Activated CD8-positive, alpha-beta memory T cell treated with anti-CD3 and anti-CD28 coated beads, Interleukin-2, amount 50 U/mL, for 4 hours (primary cell): ENCODE data around the gene AMOTL2.

Experiments
- DNase-seq: peaks from one replicate; pipeline ENCODE4 v3.0.0-alpha.2; 2020

Gene AMOTL2

DNA sequence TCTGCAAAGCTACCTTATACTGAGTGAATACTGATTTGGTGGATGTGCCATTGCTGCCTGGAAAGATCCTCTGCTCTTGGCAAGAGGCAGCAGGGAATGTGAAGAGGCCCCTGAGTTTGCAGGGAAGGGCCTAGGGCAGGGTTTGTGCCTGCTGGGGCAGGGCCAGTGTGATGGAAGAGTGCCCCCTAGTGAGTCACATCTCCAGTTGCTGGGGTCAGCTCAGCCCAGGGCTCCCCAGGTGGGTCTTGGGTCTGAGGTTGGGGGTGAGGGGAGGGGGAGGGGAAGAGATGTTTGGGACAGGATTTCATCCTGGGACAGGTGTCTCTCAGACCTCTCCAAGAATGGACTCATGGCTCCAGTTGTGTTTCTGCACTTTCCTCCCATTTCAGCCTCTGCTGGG, 4.1 kb upstream of the AMOTL2 start:
- DNase-seq: no peak

DNA sequence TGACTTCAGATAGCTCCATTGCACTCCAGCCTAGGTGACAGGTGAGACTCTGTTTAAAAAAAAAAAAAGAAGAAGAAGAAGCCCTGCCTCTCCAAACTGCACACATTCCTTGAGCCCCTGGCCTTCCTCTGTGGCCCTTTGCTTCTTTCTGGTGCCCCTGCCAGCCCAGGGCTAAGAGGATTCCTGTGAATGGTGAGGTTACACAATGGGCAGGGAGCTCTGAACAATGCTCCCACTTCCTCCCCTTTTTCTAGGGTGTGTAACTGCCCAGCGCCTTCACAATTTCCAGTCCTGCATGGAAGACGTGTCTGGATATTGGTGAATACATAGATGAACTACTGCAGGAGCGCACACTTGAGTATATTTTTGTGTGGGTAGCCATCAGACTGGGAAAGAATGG, 3.6 kb upstream of the AMOTL2 start:
- no peak for DNase-seq

DNA sequence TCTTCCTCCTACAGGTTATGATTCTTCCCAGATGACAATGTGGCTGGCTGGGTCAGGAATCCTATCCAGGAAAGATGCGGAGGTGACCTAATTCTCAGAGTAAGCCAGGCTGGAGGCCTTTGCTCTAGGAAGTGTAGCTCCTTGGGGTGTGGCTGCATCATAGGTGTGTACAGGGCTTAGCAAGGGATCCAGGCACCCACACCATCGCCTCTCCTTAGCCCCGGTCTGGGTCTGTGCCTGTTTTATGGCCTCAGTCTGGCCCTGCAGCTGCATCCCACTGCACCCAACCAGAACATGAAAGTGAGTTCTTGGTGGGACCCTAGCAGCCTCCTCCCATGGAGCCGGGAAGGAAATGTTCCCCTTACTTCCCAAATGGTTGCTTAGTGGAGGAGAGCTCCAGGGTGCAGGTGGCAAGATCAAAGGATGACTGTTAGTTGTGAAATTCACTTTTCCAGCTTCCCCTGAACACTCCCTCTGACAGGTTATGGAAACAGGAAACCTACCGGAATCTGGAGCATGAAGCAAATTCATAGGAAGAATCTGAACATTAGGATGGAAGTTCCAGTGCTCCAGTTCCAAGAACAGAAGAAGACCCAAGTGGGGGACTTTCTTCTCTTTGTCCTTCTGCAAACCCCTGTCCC, 2.7 kb upstream of the AMOTL2 start:
- DNase-seq: no peak

DNA sequence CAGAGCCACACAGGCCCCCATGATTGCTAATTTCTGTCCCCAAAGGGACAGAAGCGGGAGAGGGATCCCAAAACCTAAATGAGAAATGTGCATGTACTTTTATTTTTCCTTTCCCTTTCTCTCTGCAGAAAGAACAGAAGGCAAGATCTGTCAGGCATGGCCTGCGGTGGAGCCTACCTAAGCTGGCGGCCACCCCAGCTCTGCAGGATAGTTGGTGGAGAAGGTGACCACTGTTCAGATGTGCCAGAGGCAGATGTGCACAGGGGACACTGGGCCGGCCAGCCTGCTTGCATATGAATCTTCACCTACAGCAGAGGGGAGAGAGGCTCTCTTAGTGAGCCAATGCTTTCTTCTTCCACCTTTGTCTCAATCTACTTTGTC, 2.1 kb upstream of the AMOTL2 start:
- no peak for DNase-seq

- no peak for DNase-seq
These were observed 1.5 kb upstream of the AMOTL2 start for GRCh38 chr3:134375582-134376384.

DNA sequence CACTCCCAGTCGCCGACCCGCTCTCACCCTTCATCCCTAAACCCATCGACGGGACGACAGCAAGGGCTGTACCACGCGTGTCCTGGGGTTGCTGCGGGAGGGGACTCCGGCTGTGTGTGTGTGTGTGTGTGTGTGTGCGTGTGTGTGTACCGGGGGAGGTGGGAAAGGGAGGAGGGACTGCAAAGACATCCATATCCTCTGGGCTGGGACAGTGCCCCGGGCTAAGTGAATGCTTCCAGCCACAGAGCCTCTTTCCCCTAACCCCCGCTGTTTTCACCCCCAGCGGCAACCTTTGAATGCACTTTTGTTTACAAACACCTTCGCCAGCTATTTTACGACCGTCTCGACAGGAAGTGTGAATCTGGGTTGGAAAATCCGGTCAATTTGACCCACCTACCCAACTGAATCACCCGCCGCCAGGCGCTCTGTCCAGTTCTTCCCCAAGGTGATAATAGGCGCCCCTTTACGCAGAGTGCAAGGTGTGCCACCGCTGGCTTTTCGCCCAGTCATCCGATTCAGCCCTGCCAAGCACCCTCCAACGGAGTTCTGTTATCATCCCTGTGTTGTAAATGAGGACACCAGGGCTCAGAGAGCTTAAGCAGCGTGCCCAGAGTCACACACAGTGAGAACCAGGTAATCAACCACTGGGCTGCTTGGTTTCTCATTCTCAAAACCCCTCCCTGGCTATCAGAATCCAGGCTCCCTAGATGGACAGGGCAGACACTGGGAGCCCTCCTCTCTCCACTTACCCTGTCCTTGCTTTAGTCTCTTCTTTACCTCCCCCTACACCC, 739 bp upstream of the AMOTL2 start:
- DNase-seq: no peak

DNA sequence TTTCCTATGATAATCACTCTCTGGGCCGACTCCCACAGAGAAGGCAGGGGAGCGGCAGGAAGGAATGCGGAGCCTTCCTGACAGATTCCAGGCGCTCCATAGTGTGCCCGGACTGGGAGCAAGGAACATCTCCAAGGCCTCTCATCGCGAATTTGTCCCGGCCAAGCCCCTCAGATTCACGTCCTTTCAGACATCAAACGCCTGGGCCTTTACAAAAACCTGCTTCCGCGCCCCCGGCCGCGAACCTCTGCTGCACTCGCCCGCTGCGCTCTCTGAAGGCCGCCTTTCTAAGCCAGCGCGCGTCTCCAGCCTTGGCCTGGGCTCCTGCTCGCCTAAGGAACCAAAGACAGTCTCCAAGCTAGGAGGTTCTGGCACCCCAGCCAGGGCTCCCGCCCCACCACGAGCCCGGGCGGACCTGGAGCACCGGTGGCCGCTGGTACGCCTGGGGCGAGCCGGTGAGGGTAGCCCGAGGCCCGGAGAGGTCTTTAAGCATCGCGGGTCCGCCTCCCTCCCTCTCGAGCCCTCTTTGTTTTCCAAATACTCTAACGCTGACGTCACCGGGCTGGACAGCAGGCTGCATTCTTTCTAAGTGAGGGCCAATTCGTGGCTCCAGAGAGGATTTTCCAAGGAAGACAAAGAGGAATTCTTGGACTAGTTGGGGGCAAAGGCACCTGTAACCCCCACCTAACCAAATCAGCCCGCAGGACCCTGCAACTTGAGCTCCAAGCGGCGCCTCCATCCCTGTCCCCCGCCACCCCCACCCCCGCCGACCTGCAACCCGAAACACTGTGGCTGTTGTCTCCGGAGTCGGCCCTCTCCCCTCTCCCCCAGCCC, 759 bp downstream of the AMOTL2 start:
- DNase-seq: no peak

- DNase-seq: no peak
These were observed 1.6 kb downstream of the AMOTL2 start for GRCh38 chr3:134372396-134373270.

DNA sequence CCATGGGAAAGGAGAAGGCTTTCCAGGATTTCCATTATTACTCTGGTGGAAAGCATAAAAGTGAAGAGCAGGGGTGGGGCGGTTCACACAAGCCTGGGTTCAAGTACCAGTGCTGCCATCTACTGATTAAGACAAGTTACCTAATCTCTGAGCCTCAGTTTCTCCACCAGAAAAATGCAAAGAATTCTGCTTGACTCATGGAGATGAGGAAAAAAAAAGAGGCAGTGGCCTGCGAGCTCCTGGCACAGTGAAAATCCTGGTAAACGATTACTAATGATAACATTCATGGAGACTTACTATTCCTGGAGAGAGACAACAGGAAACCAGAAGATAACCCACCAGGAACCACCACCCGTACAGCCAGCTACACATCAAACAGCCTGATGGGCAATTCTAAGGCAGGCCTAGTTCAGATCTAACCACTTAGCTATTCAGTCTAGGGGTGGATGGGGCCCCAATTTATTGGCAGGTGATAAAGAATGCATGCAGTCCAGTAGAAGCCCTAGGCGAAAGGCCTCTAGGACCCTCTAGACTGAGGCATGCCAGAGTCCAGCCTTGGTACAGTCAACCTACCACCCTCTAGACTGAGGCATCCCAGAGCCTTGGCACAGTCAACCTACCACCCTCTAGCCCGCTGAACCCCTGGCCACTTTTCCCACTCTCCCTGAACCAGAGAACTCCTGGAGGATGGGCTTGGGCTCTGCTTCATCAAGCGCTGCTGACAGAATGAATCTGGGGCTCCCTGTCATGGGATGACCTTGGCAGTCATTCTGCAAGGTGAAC, 2.5 kb downstream of the AMOTL2 start:
- DNase-seq: no peak

DNA sequence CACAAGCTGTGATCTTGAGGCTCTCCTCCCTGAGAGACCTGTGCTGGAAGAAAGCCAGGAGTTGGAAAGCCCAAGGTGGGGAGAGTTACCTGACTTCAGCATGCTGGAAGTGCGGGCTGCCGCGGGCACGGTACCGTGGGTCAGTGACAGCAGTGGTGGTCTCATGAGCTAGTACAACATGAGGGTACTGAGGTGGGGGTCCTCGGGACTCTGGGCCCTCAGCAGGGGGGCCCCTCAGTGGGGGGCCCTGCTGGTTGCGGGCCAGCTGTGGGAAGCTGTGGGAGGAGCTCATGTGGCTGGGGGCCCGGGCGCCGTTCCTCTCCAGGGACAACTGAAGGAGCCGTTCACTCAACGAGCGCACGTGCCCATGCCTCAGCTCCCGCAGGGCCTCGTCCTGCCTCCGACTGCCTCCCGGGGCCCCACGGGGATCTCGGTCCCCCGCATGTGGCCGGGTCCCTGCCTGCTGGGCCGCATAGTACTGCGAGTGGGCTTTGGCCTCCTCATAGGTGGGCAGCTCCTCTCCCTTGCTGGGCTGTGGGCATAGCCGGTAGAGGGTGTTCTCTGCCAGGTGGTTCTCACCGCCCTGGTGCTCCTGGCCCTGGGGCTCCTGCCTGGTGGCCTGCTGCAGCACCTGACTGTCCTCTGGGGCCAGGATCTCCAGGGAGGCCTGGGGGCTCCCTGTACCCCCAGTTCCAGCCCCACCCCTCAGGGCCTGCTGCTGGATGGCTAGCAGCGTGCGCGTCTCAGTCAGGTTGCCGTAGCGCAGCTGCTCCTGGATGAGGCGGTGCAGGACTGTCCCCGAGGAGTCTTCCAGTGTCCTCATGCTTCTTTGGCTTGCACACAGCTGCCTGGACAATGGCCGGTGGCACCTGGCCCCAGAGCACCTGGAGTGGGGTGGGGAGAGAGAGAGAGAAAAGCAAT, 3.4 kb downstream of the AMOTL2 start:
- DNase-seq: no peak

- DNase-seq: no peak
These were observed 4.2 kb downstream of the AMOTL2 start for GRCh38 chr3:134369861-134370596.

GRCh38 chr3:134369231-134369741, 5.0 kb downstream of the AMOTL2 start:
- DNase-seq: no peak

GRCh38 chr3:134368751-134369105, 5.5 kb downstream of the AMOTL2 start:
- no peak for DNase-seq

GRCh38 chr3:134367869-134368750, 6.1 kb downstream of the AMOTL2 start:
- no peak for DNase-seq

DNA sequence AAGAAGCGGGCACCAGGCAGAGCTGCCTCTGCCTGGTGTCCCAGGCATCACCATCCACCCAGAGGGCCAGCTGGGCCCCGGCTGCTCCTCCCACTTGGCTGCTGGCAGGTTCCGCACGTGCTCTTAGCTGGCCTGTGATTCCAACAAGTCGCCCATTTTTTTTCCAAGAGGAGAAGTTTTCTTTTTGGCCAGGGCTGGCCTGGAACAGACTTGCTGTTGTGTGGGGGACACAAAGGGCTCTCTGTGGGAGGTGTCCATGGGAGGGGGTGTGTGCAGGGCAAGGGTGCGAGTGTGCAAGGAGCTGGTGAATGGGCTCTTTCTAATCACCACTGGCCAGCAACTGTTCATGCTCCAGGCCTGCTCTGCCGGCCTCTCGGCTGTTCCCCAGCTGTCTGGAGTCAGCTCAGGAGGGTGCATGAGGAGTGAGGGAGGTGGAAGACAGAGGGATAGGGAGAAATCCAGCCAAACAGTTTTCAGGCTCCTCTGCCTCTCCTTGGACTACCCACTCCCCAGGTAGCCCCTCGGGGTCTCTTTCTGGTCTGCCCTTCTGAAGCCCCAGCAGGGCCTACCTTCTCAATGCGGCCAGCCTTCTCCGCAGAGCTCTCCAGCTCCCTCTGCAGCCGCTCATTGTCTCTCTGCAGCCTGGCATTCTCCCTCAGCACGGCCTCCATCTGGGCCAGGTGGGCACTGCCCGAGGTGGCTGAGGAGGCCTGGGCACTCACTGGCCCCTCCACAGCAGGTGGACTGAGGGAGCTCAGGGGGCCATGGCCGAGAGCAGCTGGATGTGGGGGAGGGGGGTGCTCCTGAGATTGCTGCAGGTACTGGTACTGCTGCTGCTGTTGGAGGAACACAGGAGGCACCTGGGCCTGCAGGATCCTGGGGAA, 7.1 kb downstream of the AMOTL2 start:
- no peak for DNase-seq

DNA sequence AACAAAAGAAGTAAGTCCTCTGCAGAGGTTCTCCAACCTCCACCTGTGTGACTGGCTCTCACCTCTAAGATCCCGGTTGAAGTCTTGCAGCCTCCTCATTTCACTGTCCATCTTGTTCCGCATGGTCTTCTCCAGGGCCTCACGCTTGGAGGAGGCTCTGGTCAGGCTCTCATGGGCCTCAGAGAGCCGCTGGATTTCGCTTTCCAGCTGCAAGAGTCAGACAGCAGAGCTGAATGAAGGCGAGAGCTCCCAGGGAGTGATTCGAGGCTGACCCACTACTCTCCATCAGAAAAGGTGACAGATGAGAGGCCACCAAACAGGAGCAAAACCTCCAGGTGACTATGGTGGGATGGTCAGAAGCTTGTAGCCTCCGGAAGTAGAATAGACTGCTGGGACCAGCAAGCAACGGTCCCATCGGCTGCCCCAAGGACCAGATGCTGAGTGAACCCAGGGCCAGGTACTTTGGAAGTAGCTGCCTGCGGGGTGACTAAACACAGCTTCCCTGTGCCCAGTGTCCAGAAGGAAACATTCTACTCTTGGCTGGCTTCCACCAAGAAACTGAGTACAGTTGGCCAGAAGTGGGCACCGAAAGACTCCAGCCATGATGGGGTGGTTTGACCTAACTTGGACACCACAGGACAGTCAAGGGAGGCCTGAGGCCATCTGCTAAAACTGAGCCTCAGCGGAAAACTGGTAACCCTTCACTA, 7.9 kb downstream of the AMOTL2 start:
- DNase-seq: no peak

GRCh38 chr3:134365766-134366065, 8.5 kb downstream of the AMOTL2 start:
- DNase-seq: no peak
